Measurements from ENCODE around the gene WNT9A.
"Not testable (repeated sequence)": the region's sequence is repeated elsewhere in the genome, so short reads cannot be mapped to it uniquely, and the experiment has no call there.

The WNT9A gene

DNA sequence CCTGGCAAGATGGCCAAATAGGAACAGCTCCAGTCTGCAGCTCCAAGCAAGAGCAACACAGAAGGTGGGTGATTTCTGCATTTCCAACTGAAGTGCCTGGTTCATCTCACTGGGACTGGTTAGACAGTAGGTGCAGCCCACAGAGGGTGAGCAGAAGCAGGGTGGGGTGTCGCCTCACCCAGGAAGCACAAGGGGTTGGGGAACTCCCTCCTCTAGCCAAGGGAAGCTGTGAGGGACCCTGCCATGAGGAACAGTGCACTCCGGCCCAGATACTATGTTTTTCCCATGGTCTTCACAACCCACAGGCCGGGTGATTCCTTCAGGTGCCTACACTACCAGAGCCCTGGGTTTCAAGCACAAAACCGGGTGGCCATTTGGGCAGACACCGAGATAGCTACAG is 75.8 kb downstream of the WNT9A start:
- H3K36me3 ChIP-seq (ENCODE audit: insufficient read depth, low read length), result not testable (repeated sequence)

GRCh38 chr1:227870366-227870765 is 77.4 kb downstream of the WNT9A start:
- no peaks in the 10 kb centered on the region for H3K4me1 ChIP-seq (ENCODE audit: insufficient read depth, low read length)
- no peaks in the 10 kb centered on the region for H3K27me3 ChIP-seq (ENCODE audit: control insufficient read depth in 1 of 2, insufficient read depth in 2 of 2, low read length in 2 of 2)

More for the DNA sequence above, 75.8 kb downstream of the WNT9A start:
- not testable (repeated sequence) for H3K27me3 ChIP-seq (ENCODE audit: control insufficient read depth in 1 of 2, insufficient read depth in 2 of 2, low read length in 2 of 2); H3K4me3 ChIP-seq (ENCODE audit: low read depth in 1 of 2, low read length in 2 of 2); H3K27ac ChIP-seq (ENCODE audit: low read depth, low read length); H3K4me1 ChIP-seq (ENCODE audit: insufficient read depth, low read length); H3K9ac ChIP-seq (ENCODE audit: low read length); H3K9me3 ChIP-seq (ENCODE audit: low read length)

GRCh38 chr1:227869851-227870305 is 77.9 kb downstream of the WNT9A start:
- Histone ChIP-seq H3K9me3 (ENCODE audit: low read length) (peaks cover 4% of the 10 kb centered on the region), H3K27me3 (ENCODE audit: control insufficient read depth in 1 of 2, insufficient read depth in 2 of 2, low read length in 2 of 2) (no peaks in the 10 kb centered on the region), H3K9ac (ENCODE audit: low read length) (no peak overlapping the region), H3K4me3 (ENCODE audit: low read depth in 1 of 2, low read length in 2 of 2) (no peak overlapping the region), H3K4me1 (ENCODE audit: insufficient read depth, low read length) (no peaks in the 10 kb centered on the region), H3K36me3 (ENCODE audit: insufficient read depth, low read length) (no peaks in the 10 kb centered on the region), H3K27ac (ENCODE audit: low read depth, low read length) (no peak overlapping the region)

More at GRCh38 chr1:227870366-227870765, 77.4 kb downstream of the WNT9A start:
- Histone ChIP-seq H3K27ac (ENCODE audit: low read depth, low read length) (no peak overlapping the region), H3K4me3 (ENCODE audit: low read depth in 1 of 2, low read length in 2 of 2) (no peak overlapping the region), H3K36me3 (ENCODE audit: insufficient read depth, low read length) (no peaks in the 10 kb centered on the region), H3K9ac (ENCODE audit: low read length) (no peak overlapping the region), H3K9me3 (ENCODE audit: low read length) (no peaks in the 10 kb centered on the region)

- no peak overlapping the region for H3K9ac ChIP-seq (ENCODE audit: low read length)
- no peak overlapping the region for H3K4me3 ChIP-seq (ENCODE audit: low read depth in 1 of 2, low read length in 2 of 2)
- H3K36me3 ChIP-seq (ENCODE audit: insufficient read depth, low read length), result no peaks in the 10 kb centered on the region
- H3K27me3 ChIP-seq (ENCODE audit: control insufficient read depth in 1 of 2, insufficient read depth in 2 of 2, low read length in 2 of 2), result no peaks in the 10 kb centered on the region
- no peaks in the 10 kb centered on the region for H3K4me1 ChIP-seq (ENCODE audit: insufficient read depth, low read length)
- peaks cover 7% of the 10 kb centered on the region for H3K9me3 ChIP-seq (ENCODE audit: low read length)
- no peak overlapping the region for H3K27ac ChIP-seq (ENCODE audit: low read depth, low read length)
Measured at GRCh38 chr1:227869279-227869842, 78.4 kb downstream of the WNT9A start.

Measured in muscle layer of colon (tissue), 2 donors.